ENCODE results near the gene LRRC10B.

The LRRC10B gene

DNA sequence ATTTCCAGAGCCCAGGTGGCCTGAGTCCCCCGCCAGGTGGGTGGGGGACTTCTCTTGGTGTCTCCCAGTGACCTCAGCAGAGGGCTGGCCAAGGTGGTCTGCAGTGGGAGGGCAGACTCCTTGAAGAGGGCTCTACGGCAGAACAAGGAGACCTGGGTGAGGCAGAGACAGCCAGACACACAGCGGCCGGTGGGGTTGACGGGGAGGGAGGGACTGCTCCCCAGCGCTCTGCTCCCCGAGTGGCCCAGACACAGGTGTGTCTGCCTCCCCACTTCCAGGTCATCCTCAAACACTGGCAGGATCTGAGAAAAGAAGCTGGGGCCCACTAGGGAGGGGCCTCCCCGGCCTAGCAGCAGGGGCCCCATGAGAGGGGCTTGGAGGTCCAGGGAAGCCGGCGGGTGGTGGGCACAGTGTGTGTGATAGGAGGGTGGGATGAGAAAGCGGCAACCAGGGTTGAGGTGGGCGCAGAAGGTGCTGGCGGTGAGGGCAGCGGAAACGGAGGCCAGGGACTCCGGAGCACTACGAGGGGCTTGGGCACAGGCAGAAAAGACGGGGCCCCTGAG is 42.2 kb downstream of the LRRC10B start:
- WGBS (ENCODE audit: insufficient coverage): 98% methylated on average over 12 of the region's 18 CpGs
- no peak for DNase-seq
- CTCF ChIA-PET: no interaction called here

GRCh38 chr11:61551634-61552033 is 43.1 kb downstream of the LRRC10B start:
- H3K4me3 ChIP-seq (ENCODE audit: control insufficient read depth in 1 of 7, extremely low read depth in 1 of 7, insufficient read depth in 4 of 7, low read depth in 2 of 7, low read length in 6 of 7): no peak overlapping the region
- 79% methylated on average over 12 of the region's 12 CpGs for WGBS (ENCODE audit: insufficient coverage)
- no peak for DNase-seq
- POLR2A ChIA-PET: no interaction called here
- no peaks in the 10 kb centered on the region for H3K9me3 ChIP-seq (ENCODE audit: control extremely low read depth in 1 of 5, control insufficient read depth in 4 of 5, insufficient read depth in 2 of 5, low read depth in 1 of 5, low read length in 4 of 5)
- H3K27ac ChIP-seq (ENCODE audit: insufficient read depth in 1 of 2, low read depth in 1 of 2, low read length in 2 of 2, poor library complexity in 1 of 2, severe bottlenecking in 2 of 2): no peak overlapping the region
- peaks cover 0 to 6% (median 2%) of the 10 kb centered on the region in 4 experiments for H3K4me1 ChIP-seq (ENCODE audit: control extremely low read depth in 1 of 4, control insufficient read depth in 4 of 4, insufficient read depth in 4 of 4, low read length in 3 of 4)
- H3K36me3 ChIP-seq (ENCODE audit: control insufficient read depth in 4 of 4, insufficient read depth in 4 of 4, low read length in 3 of 4): no peaks in the 10 kb centered on the region
- H3K27me3 ChIP-seq (replicated peaks in 2 of 5; ENCODE audit: control insufficient read depth in 4 of 5, insufficient read depth in 5 of 5, low read length in 4 of 5): peaks cover 0 to 64% (median 26%) of the 10 kb centered on the region in 5 experiments
- CTCF ChIA-PET: no interaction called here

More for the DNA sequence above, 42.2 kb downstream of the LRRC10B start:
- Histone ChIP-seq H3K36me3 (ENCODE audit: control insufficient read depth in 4 of 4, insufficient read depth in 4 of 4, low read length in 3 of 4) (no peaks in the 10 kb centered on the region), H3K4me1 (ENCODE audit: control extremely low read depth in 1 of 4, control insufficient read depth in 4 of 4, insufficient read depth in 4 of 4, low read length in 3 of 4) (peaks cover 0 to 4% (median 2%) of the 10 kb centered on the region in 4 experiments), H3K9me3 (ENCODE audit: control extremely low read depth in 1 of 5, control insufficient read depth in 4 of 5, insufficient read depth in 2 of 5, low read depth in 1 of 5, low read length in 4 of 5) (no peaks in the 10 kb centered on the region), H3K27ac (ENCODE audit: insufficient read depth in 1 of 2, low read depth in 1 of 2, low read length in 2 of 2, poor library complexity in 1 of 2, severe bottlenecking in 2 of 2) (no peak overlapping the region), H3K27me3 (replicated peaks in 2 of 5; ENCODE audit: control insufficient read depth in 4 of 5, insufficient read depth in 5 of 5, low read length in 4 of 5) (peaks cover 0 to 60% (median 17%) of the 10 kb centered on the region in 5 experiments), H3K4me3 (ENCODE audit: control insufficient read depth in 1 of 7, extremely low read depth in 1 of 7, insufficient read depth in 4 of 7, low read depth in 2 of 7, low read length in 6 of 7) (no peak overlapping the region)
- POLR2A ChIA-PET: no interaction called here

DNA sequence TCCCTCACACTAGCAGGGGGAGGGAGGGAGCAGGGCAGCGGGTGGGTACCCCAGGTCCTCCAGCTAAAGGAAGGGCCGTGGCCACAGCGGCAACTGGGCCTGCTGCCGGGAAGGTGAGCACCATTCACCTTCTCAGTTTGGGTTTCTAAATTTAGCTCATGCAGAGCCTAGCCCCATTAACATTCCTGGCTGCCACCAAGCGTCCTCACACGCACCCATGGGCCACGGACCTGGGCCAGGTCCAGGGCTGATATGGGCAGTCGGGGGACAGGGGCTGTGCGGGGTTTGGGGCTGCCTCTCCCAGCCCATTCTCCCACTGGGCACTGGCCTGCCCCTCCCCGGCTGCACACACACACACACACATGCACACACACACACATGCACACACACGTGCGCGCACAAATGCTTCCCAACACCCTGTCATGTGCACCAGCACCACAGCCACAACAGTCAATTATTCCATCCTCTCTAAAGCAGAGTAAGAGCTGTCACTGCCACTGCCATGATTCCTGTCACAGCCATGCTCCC is 43.6 kb downstream of the LRRC10B start:
- POLR2A ChIA-PET: no interaction called here
- 83% methylated on average over 9 of the region's 13 CpGs for WGBS (ENCODE audit: insufficient coverage)

GRCh38 chr11:61553373-61554171 is 45.0 kb downstream of the LRRC10B start:
- Histone ChIP-seq H3K27ac (ENCODE audit: insufficient read depth in 1 of 2, low read depth in 1 of 2, low read length in 2 of 2, poor library complexity in 1 of 2, severe bottlenecking in 2 of 2) (no peak overlapping the region), H3K36me3 (ENCODE audit: control insufficient read depth in 4 of 4, insufficient read depth in 4 of 4, low read length in 3 of 4) (no peaks in the 10 kb centered on the region), H3K4me1 (ENCODE audit: control extremely low read depth in 1 of 4, control insufficient read depth in 4 of 4, insufficient read depth in 4 of 4, low read length in 3 of 4) (peaks cover 0 to 6% (median 2%) of the 10 kb centered on the region in 4 experiments), H3K9me3 (ENCODE audit: control extremely low read depth in 1 of 5, control insufficient read depth in 4 of 5, insufficient read depth in 2 of 5, low read depth in 1 of 5, low read length in 4 of 5) (no peaks in the 10 kb centered on the region), H3K27me3 (replicated peaks in 2 of 5; ENCODE audit: control insufficient read depth in 4 of 5, insufficient read depth in 5 of 5, low read length in 4 of 5) (peaks cover 4 to 75% (median 26%) of the 10 kb centered on the region in 5 experiments), H3K4me3 (ENCODE audit: control insufficient read depth in 1 of 7, extremely low read depth in 1 of 7, insufficient read depth in 4 of 7, low read depth in 2 of 7, low read length in 6 of 7) (no peak overlapping the region)
- ChIA-PET CTCF (interaction anchor here (1.1 to 2.0 kb wide), 2 partner anchors 11 to 13 kb away, joined by 3 to 7 read pairs; no protein-coding TSS in a partner anchor), POLR2A (no interaction called here)
- WGBS (ENCODE audit: insufficient coverage): 30% methylated on average over 9 of the region's 15 CpGs
- no peak for DNase-seq

More for the DNA sequence above, 43.6 kb downstream of the LRRC10B start:
- peaks cover 0 to 6% (median 2%) of the 10 kb centered on the region in 4 experiments for H3K4me1 ChIP-seq (ENCODE audit: control extremely low read depth in 1 of 4, control insufficient read depth in 4 of 4, insufficient read depth in 4 of 4, low read length in 3 of 4)
- H3K4me3 ChIP-seq (ENCODE audit: control insufficient read depth in 1 of 7, extremely low read depth in 1 of 7, insufficient read depth in 4 of 7, low read depth in 2 of 7, low read length in 6 of 7): no peak overlapping the region
- H3K27me3 ChIP-seq (replicated peaks in 2 of 5; ENCODE audit: control insufficient read depth in 4 of 5, insufficient read depth in 5 of 5, low read length in 4 of 5): peaks cover 4 to 69% (median 26%) of the 10 kb centered on the region in 5 experiments
- no peak overlapping the region for H3K27ac ChIP-seq (ENCODE audit: insufficient read depth in 1 of 2, low read depth in 1 of 2, low read length in 2 of 2, poor library complexity in 1 of 2, severe bottlenecking in 2 of 2)
- CTCF ChIA-PET: interaction anchor here (2.0 kb wide), 1 partner anchor 14 kb away, joined by 7 read pairs; no protein-coding TSS in a partner anchor
- DNase-seq: no peak
- no peaks in the 10 kb centered on the region for H3K9me3 ChIP-seq (ENCODE audit: control extremely low read depth in 1 of 5, control insufficient read depth in 4 of 5, insufficient read depth in 2 of 5, low read depth in 1 of 5, low read length in 4 of 5)
- H3K36me3 ChIP-seq (ENCODE audit: control insufficient read depth in 4 of 4, insufficient read depth in 4 of 4, low read length in 3 of 4): no peaks in the 10 kb centered on the region

DNA sequence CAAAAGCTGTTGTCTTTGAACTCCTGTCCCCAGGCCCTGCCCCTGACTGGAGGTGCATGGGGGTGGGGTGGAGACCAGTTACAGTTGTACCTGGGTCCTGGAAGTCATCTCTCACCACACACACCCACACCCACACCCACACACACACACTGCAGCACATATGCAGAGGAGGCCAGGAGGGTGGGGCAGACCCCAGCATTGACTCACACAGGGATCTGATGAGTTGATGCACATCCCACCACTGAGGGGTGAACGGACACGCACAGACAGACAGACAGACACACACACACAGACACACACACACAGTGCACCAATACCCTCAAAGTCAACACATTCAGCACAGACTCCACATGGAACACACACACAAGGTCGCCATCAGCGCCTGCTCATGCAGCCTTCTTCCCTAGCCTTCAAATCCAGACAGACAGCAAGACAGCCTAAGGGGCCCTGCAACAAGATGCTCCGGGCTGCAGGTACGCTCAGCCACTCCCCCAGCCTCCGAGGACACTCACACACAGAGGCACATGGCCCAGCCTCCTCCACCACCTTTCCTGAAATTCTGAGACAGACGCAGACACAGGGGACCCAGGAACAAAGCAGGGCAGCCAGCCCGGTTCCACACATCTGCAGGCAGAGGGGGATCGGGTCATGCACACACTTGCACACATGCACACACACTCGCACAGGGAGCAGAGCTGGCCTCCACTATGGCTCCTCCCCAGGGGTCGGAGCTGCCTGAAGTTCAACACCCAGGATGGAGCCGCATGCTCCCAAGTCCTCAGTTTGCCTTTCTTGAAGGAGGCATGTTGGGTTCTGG is 45.8 kb downstream of the LRRC10B start:
- no peaks in the 10 kb centered on the region for H3K36me3 ChIP-seq (ENCODE audit: control insufficient read depth in 4 of 4, insufficient read depth in 4 of 4, low read length in 3 of 4)
- POLR2A ChIA-PET: no interaction called here
- no peak for DNase-seq
- H3K9me3 ChIP-seq (ENCODE audit: control extremely low read depth in 1 of 5, control insufficient read depth in 4 of 5, insufficient read depth in 2 of 5, low read depth in 1 of 5, low read length in 4 of 5): no peaks in the 10 kb centered on the region
- peaks cover 0 to 6% (median 2%) of the 10 kb centered on the region in 4 experiments for H3K4me1 ChIP-seq (ENCODE audit: control extremely low read depth in 1 of 4, control insufficient read depth in 4 of 4, insufficient read depth in 4 of 4, low read length in 3 of 4)
- peaks cover 4 to 75% (median 26%) of the 10 kb centered on the region in 5 experiments for H3K27me3 ChIP-seq (replicated peaks in 2 of 5; ENCODE audit: control insufficient read depth in 4 of 5, insufficient read depth in 5 of 5, low read length in 4 of 5)
- CTCF ChIA-PET: interaction anchor here (1.1 kb wide), 1 partner anchor 13 kb away, joined by 4 read pairs; no protein-coding TSS in a partner anchor
- 50% methylated on average over 13 of the region's 13 CpGs for WGBS (ENCODE audit: insufficient coverage)
- H3K4me3 ChIP-seq (ENCODE audit: control insufficient read depth in 1 of 7, extremely low read depth in 1 of 7, insufficient read depth in 4 of 7, low read depth in 2 of 7, low read length in 6 of 7): no peak overlapping the region
- H3K27ac ChIP-seq (ENCODE audit: insufficient read depth in 1 of 2, low read depth in 1 of 2, low read length in 2 of 2, poor library complexity in 1 of 2, severe bottlenecking in 2 of 2): no peak overlapping the region

DNA sequence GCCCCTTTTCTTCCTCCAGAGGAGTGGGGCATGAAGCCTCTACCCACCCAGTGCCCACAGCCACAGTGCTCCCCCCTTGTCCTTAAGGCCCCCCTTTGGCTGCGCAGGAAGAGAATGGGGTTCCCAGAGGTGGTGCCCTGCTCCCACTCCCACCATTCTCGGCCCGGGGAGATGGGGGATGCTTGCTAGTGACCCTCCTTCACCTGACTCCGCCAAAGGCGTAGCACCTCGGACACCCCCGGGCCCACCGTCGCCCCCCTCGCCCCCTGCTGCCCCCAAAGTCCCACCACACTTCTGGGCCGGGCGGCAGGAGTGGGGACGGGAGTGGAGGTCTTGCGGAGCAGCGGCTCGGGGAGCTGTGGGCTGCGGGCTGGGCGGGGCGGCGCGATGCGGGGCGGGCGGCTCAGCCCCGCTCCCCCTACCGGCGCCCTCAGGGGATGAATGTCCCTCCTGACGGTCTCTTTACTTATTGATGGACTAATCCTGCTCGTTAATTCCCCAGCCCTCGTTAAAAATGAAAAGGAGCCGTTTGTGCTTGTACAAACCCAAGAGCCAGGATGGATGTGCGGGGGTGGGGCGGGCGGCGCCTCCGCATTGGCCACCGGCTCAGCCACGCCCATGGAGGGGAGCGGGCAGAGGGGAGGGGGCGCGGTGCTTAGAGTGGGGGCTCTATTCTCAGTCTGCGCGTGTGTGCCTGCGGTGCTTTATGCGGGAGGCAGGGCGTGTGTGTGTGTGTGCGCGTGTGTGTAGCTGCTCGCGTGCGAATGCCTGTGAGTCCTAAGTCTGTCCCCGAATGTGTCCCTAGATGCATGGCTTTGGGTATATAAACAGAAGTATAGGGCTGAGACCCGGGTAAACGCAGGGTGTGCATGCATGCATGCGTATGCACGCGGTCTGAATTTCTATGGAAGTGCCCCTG is 46.8 kb downstream of the LRRC10B start:
- Histone ChIP-seq H3K27ac (ENCODE audit: insufficient read depth in 1 of 2, low read depth in 1 of 2, low read length in 2 of 2, poor library complexity in 1 of 2, severe bottlenecking in 2 of 2) (no peak overlapping the region), H3K36me3 (ENCODE audit: control insufficient read depth in 4 of 4, insufficient read depth in 4 of 4, low read length in 3 of 4) (no peaks in the 10 kb centered on the region), H3K9me3 (ENCODE audit: control extremely low read depth in 1 of 5, control insufficient read depth in 4 of 5, insufficient read depth in 2 of 5, low read depth in 1 of 5, low read length in 4 of 5) (no peaks in the 10 kb centered on the region), H3K27me3 (replicated peaks in 2 of 5; ENCODE audit: control insufficient read depth in 4 of 5, insufficient read depth in 5 of 5, low read length in 4 of 5) (peaks cover 4 to 84% (median 26%) of the 10 kb centered on the region in 5 experiments), H3K4me1 (ENCODE audit: control extremely low read depth in 1 of 4, control insufficient read depth in 4 of 4, insufficient read depth in 4 of 4, low read length in 3 of 4) (peaks cover 0 to 6% (median 2%) of the 10 kb centered on the region in 4 experiments), H3K4me3 (ENCODE audit: control insufficient read depth in 1 of 7, extremely low read depth in 1 of 7, insufficient read depth in 4 of 7, low read depth in 2 of 7, low read length in 6 of 7) (no peak overlapping the region)
- WGBS (ENCODE audit: insufficient coverage): 2% methylated on average over 23 of the region's 57 CpGs
- ChIA-PET POLR2A (no interaction called here), CTCF (interaction anchor here (1.1 kb wide), 1 partner anchor 12 kb away, joined by 4 read pairs; no protein-coding TSS in a partner anchor)
- DNase-seq: peak; percentile 26 to 55 (median 55)
